Stimulated activated CD8-positive, alpha-beta memory T cell treated with anti-CD3 and anti-CD28 coated beads, Interleukin-15, amount 100 ng/mL, for 48 hours (primary cell): ENCODE results near the gene MICAL3.

Experiments
- DNase-seq, 2 donors: peaks; one replicate each; pipeline ENCODE4 v3.0.0-alpha.2; 2020; ENCODE audit warnings: low read depth in 2 of 2

MICAL3 gene

DNA sequence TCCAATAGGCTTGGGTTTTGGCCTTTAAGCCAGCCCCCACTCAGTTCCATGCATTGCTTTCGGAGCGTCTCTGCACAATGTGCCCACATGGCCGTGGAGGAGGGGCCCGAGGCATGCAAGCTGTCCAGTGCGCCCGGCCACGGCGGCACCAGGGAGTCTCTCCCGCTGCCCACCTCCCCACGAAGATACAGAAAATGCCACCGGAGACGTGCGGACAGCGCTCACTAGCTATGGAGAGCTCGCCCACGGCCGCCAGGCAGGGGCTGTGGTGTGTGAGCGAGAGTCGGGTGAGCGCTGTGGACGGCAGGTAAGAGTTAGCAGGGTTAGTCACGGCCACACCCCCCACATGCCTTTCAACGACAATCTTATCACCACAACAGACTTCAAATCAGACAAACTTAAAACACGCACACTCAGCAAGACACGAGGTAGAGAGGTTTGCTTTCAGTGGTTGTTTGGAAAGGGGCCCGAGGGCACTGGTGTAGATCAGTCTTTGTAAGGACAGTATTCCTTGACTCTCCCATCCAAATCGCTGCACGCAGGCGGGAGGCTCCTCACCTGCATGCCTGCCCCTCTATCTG, 231.4 kb downstream of the MICAL3 start:
- no peak for DNase-seq

DNA sequence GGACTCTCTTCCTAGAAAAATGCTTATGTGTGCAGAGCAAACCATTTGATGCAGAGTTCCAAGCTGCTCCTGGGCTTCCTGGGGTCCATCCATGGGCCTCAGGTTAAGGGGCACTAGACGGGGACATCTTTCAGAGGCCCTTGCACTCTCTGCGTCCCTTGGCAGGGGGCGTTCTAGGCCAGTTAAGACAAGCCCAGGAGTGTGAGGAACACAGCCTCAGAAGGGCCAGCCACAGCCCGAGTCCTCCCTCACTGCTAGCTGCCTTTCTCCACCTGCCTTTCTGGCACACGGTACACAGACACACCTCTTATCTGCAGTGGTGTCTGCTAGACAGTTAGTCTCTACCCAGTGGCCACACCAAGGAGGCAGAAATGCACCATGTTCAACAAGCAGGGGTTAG, 232.1 kb downstream of the MICAL3 start:
- no peak for DNase-seq

DNA sequence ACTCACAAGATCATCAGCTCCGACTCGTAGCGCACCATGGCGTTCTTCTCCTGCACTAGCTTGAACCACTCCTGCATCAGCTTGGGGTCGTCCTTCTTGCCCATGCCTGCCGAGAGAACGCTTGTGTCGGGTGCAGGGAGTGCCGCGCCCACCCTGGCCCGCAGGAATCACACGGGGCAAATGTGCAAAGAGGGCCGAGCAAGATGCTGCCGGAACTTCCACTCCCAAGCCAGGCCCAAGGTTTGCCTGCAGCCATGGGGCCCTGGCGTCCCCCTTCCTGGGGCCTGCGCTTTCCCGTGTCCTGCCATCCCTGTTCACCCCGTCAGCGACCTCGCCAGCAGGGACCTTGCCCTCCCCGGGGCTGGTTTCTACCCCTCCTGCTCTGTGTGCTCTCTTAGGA, 233.2 kb downstream of the MICAL3 start:
- DNase-seq = no peak

DNA sequence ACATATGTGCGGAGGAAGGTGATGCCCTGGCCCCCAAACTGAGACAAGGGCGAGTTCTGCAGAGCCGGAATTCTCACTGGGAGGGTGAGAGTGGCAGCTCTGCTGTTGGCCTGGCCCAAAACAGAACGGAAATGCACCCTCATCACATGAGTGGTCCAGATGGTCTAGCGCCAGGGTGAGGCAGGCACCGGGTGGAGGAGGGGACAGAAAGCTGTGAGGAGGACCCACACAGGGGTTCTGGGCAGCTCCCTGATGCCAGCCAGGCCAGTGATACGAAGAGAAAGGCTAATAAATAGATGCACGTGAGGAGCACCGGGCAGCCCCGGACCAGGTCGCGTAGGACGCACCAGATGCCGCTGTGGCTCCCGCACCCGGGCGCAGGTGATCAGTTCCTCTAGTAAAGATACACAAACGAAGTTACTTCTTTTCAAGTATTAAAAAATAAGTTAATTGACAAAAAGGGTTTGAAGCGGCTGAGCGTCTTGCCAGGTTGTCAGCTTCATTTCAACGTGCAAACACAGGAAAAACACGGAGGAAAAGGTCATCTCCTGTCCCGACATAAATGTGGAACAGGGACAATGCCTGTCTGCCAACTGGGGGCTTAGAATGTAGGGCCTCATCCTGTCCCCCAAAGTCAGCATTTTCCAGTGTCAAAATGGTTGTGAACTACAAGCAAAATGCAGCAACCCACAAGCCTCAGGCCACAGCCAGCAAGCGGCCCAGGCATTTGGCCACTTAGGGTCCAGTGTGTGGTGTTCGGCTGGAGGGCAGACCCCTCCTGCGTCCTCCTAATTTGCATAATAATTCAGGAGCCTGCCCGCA, 234.8 kb downstream of the MICAL3 start:
- no peak for DNase-seq

DNA sequence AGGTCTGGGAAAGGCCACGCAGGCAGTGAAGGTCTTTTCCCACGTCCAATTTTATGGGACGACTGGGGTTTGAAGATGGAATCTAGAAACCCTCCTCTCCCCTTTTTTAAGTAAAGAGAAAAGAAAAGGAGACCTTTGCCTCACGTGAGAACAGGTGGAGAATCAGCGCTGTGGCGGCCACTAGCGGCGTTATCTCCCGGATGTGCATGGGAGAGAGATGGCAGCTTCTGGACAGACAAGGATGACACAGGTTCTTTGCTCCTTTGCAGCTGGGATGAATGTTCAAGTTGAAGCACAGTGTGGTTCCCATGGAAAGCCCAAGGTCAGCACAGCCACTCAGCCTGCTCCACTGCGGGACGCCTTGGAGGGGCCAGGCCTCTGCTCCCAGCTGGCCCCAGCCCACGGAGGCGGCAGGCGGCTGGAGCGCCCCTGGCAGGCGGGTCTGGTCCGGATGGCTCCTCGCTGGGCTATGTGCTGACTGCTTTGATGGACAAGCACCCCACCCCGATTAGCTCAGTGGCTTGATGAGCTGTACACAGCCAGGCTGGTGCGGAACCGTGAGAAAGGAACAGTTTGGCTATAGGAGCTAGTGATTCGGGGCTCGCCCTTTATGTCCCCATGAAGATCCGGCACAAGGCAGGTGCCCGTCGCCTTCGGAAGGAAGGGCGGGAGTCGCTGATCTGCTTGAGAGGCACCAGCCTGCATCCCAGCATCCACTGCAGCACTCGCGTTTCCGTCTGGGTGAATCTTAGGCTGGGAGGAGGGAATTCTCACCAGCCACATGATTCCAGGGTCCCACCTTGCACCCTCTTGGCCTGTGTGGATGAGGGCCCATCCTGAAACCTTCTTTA, 235.6 kb downstream of the MICAL3 start:
- DNase-seq = no peak

DNA sequence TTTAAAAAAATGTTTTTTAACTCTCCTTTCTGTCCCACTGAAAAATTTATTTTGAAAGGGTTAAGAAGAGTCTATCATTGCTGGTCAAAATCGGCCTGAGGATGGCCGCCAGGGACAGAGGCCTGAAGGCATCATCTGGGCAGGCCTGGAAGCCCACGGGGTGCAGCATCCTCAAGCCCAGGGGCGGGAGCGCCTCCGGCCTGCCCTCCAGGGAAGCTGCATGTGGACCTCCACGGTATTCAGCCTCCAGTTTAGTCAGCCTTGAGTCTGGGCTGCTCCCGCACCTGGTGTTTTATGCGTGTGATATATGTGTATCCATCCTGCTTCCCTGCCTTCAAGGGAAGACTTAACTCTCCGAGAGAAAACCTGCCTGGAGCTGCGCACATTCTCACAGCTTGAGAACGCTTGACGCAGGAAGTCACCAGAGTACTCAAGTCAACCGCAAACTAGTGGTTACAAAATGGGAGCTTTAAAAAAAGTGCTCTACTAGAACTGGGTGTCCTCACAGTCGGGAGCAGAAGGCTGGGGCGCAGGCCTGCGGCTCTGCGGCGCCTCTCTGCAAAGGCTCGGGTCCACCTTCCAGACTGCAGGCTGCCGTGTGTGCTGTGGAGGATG, 236.5 kb downstream of the MICAL3 start:
- no peak for DNase-seq

DNA sequence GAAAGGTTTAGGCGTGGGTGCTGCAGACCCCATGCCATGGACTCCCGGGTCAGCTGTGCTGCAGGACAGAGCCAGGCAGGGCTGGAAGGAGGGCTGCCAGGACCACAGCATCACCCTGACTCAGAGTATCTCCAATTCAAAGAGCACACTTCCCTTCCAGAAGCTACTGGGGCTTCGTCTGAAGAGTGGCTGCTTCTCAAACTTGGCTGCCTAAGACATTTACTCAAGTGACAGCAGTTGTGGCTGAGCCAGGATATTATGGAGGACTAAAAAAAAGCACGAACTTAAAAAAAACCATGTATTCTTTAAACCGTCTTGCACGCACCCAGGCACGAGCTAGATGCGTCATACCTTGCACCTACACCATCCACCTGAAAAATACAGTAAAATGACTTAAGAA, 237.1 kb downstream of the MICAL3 start:
- no peak for DNase-seq

DNA sequence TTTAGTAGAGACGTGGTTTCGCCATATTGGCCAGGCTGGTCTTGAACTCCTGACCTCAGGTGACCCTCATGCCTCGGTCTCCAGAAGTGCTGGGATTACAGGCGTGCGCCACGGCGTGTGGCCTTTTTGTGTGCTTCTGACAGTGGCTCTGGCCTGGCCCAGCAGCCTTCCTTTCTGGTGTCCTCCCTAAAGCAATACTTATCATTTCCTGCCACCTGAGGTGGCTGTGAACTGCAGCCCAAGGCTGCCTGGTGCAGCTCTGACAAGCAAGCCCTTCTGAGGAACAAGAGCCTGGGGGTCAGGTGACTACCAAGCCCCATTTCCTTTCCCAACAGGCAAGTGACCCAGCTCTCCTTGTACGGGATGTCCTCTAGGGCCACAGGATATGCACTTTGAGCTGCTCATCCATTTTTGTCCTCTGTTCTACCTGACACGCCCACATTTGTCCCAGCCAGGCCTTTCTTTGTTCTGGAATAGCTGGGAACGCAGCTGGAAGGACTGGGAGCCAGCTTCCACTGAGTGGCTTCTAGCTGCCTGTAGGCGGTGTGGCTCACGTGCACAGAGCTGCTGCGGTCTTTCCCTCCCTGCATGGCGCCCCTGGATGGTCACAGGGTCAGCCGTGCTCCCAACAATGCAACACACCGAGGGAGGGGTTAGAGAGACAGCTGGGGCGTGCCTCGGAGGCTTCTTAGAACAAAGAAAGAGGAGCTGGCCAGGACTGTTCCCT, 237.8 kb downstream of the MICAL3 start:
- DNase-seq = no peak

DNA sequence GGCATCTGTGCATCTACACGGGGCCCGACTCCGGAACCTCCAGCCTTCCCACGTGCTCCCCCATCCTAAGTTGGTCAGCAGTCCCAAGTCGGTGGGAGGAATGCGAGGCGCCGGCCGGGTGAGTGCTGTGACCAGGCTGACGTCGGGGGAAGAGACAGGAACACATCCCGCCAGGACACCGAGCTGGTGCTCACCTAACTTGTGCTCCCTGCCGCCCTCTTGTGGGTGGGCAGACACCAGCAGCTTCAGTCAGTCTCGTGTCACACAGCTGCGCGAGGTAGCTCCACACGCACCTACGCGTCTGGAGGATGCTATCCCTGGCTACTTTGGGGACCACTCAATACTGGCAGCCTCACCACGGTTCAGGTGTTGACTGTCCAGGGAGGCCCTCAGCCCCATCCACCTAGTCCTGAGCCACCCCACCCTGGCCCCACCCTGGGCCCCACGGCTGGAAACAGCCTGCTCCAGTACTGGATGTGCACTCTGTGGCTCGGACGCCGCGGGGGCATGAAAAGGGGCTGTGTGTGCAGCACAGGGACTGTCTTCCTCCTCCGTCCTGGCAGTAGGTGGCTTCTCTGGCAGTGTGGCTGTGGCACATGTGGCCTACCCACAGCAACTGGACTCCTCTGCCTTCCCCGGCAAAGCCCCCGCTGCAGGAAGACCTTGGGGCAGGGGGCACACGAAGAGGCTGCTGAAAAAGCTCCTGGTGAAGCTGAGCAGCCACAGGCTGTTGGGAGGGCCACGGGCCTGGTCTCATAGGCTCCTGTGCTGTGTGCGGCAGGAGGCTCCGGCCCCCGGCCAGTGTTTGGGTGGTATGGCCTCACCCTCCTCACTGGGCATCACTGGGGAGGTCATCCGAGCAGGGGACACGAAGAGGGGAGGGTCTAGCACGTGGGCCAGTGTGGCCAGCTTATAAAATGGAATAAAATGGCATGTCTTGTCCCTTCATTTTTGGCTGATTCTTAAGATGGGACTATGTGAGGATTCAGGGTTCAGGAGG, 238.9 kb downstream of the MICAL3 start:
- peak in 1 of 2 donors; percentile 48 for DNase-seq

DNA sequence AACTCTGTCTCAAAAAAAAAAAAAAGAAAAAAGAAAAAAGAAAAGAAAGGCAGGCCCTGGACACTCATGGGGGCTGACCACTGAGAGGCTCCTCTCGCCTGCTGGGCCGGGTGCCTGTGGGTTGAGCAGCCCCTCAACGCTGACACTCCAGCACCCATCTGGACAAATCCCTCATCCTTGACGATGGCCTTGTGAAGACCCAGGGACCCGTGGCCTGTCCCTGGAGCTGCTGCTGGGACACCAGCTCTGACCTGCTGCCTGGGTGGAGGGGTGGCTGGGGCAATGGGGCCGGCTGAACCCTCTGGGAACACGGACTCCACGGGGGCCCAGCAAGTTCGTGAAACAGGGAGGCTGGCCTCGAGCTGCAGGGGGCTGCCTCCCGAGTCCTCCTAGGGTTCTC, 239.6 kb downstream of the MICAL3 start:
- DNase-seq = no peak

DNA sequence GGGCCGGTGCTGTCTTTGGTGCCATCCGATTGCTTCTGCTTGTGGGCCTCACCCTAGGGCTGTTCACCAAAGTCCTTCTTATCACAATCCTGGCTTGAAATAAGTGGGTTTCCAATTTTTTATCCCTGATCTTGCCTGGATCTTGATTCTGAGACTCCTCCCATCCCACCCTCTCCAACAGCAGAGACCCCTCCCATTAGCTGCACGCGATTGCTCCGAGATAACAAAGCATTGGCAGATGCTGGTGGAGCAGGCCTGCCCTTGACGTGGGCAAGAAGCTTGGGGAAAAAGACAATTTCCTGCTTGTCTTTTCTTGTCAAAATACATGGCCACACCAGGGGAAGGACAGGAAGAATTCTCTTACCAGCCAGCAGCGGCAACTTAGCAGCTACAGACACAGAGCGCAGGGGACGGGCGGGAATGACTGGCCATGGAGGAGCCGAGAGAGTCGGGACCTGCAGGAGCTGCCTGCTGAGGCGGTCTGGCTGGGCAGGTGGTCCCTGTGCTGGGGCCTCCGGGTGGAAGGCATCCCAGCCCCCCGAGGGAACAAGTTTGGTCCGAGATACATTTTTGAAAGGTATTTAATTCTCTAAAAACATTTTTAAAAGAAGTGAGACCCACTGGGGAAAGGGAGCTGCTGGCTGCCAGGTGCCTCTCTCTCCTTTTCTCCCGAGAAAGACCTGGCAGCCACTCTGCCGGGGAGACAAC, 240.4 kb downstream of the MICAL3 start:
- no peak for DNase-seq

DNA sequence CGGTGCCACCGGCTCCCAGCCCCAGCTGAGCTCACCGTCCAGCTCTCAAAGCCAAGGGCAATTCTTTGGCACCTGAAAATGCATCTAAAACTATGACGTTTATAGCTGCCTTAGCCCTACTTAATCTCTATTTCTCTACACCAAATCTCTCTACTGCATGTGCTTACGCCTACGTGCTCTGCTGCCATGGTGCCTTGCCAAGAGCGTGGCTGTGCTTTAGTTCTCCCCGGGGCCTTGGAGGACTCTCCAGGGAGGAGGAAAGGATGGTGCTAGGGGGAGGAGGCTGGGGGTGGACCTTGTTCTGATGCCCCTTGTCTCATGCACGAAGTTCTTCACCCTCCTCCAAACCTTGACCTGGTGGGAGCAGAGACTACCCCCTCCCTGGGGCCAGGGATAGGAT, 241.0 kb downstream of the MICAL3 start:
- no peak for DNase-seq

DNA sequence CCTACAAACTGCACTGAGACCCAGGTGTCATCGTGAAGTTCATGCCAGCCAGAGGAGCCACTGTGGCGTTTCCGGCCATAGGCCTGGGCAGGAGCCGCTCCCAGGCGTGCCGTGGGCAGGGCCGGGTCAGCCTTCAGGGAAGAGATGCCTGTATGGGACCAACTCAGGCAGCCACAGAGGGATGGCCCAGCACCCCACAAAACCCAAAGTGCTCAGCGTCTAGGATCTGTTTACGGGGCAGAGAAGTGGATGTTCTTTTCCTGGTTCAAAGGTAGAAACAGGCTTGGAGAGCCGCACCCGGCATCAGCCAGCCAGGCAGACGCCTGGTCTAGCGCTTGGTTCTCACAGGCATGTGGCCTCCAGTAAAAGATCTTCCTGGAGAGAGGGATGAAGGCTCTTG, 241.7 kb downstream of the MICAL3 start:
- DNase-seq = no peak

DNA sequence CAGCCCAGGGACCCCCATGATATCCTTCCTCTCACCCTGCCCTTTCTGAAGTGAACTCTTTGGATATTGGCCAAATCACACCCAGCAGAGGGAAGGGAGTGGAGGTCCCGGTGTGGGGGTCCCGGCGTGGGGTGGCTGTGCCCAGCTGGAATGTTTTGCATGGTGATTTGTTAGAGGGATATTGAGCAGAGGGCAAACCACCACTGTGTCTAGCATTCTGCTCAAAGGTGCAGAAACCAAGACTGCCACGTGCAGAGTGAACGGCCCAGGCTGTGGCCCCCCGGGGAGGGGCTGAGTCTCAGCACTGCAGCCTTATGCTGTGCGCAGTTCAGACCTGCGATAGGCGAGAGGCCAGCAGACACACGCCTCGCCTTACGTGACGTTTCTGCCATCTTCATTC, 242.2 kb downstream of the MICAL3 start:
- DNase-seq = no peak

DNA sequence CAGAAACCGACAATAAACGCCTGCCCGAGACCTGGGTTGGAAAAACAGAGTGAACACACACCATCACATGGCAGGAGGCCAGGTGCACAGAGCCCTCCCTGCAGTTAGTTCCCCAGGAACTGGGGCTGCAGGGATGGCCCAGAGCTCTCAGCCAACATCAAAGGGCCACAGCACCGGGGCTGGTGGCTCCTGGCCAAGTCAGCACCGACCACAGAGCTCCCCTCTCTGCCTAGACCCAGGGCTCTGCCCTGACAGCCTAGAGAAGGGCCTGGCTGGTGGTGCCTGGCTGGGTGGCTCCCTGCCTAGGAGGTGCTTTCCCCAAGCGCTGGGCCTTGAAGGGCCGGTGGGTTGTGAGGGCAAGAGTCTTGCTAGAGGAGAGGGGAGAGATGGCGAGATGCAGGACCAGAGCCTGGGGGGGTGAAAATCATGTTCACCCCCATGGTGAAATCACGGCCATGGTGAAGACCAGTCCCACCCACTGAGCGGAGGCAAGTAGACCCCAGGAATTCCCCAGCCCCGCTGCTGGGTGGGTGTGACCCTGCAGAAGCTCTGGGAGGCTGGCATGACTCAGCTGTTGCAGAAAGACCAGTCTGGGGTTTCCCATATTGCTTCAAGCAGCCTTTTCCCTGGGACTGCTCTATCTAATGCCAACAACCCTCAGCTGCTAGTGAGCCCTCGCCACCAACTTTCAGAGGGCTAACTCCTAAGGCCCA, 242.9 kb downstream of the MICAL3 start:
- DNase-seq = peak; percentile 45 to 63

DNA sequence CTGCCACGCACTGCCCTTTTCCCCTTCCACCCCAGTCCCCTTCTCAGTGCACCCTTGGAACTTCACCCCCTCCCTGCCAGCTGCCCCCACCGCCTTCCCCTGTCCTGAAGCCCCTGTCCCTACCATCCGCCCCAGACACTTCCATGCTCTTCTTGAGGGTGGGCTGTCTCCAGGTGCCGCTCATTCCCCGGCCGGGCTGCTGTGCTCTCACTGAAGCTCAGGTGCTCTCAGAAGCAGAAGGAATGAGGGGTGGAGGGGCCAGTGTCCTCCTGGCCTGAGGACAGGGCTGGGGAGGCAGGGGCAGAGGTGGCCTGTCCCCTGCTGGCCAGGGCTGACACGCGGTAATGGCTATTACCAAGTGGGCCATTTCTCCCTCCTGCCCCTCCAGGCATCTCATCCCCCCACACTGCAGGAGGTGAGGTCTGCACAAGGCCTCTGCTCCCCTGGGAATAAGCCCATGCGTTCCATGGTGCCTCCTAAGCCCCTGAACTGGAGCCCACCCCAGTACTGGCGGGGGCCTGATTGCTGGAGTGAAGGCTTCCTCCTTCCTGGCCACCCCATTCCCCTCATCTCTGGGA, 243.5 kb downstream of the MICAL3 start:
- no peak for DNase-seq

DNA sequence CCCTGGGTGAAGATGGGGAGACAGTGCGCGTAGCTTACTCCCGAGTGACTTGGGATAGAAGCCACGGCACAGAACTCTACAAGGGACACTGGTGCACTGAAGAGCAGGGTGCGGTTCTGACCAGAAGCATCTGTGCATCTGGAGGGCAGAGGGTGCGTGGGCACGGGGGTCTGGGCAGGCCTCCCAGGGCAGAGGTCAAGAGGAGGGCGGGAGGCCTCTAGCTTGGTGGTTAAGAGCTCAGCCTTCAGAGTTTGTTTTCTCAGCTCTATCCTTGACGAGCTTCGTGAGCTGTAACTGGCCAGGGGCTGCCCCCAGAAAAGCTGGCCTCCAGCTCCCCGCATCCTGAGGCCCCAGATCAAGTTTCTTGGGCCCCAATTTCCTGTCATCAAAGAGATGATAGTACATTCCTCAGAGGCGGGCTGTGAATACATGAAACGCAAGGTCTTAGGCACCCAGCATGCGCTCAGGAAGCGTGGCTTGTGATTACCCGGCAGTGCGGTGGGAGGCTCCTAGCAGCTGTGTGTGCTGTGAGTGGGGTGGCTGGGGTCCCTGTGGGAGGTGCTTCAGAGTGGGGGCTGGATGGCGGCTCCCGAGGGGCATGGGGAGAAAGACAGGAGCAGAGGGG, 244.1 kb downstream of the MICAL3 start:
- DNase-seq = no peak
